HepG2 (cell line): ENCODE measurements around the gene CAMK4. TPM values are rescaled to one million over a fixed set of nuclear protein-coding genes. Genes with fewer than 3 reads are reported as not detected.
A peak's percentile ranks its signal among the peaks of the same experiment; 100 is the strongest.

Experiments used
- ARID5B ChIP-seq: IDR thresholded peaks from 2 replicates; pipeline ENCODE4 v1.4.0; 2020; ENCODE audit warnings: mild to moderate bottlenecking, missing genetic modification reagents
- HIVEP1 ChIP-seq: sonication (generic); formaldehyde crosslinking; IDR thresholded peaks from 2 replicates; pipeline ENCODE4 v1.4.0; 2020; ENCODE audit warnings: mild to moderate bottlenecking, missing genetic modification reagents
- PAF1 ChIP-seq: IDR thresholded peaks from 2 replicates; pipeline ENCODE4 v1.6.1; 2016; ENCODE audit warnings: missing genetic modification reagents, missing compliant biosample characterization
- SNAPC4 ChIP-seq: sonication (generic); formaldehyde crosslinking; IDR thresholded peaks from 2 replicates; pipeline ENCODE4 v1.4.0; 2020; ENCODE audit warnings: mild to moderate bottlenecking, missing genetic modification reagents
- ZBTB3 ChIP-seq: sonication (generic); formaldehyde crosslinking; IDR thresholded peaks from 2 replicates; pipeline ENCODE4 v1.4.0; 2020; ENCODE audit warnings: low read depth, mild to moderate bottlenecking, moderate library complexity, missing genetic modification reagents, borderline replicate concordance
- ZFP91 ChIP-seq: sonication (generic); formaldehyde crosslinking; IDR thresholded peaks from 2 replicates; pipeline ENCODE4 v1.9.0; 2022; ENCODE audit warnings: missing genetic modification reagents, mild to moderate bottlenecking, borderline replicate concordance
- ZNF121 ChIP-seq: sonication (generic); formaldehyde crosslinking; IDR thresholded peaks from 2 replicates; pipeline ENCODE4 v1.5.0; 2020; ENCODE audit warnings: mild to moderate bottlenecking, missing genetic modification reagents
- ZNF234 ChIP-seq: sonication (generic); formaldehyde crosslinking; conservative IDR thresholded peaks from 2 replicates; pipeline ENCODE4 v1.5.1; 2020; ENCODE audit warnings: mild to moderate bottlenecking, missing genetic modification reagents
- ZNF33A ChIP-seq: sonication (generic); formaldehyde crosslinking; IDR thresholded peaks from 2 replicates; pipeline ENCODE4 v1.5.1; 2020; ENCODE audit warnings: missing genetic modification reagents, mild to moderate bottlenecking, moderate library complexity, borderline replicate concordance
- ZNF563 ChIP-seq: sonication (generic); formaldehyde crosslinking; IDR thresholded peaks from 2 replicates; pipeline ENCODE4 v1.8.0; 2022; ENCODE audit warnings: mild to moderate bottlenecking, moderate library complexity, missing genetic modification reagents
- ZNF670 ChIP-seq: sonication (generic); formaldehyde crosslinking; IDR thresholded peaks from 2 replicates; pipeline ENCODE4 v1.8.0; 2022; ENCODE audit warnings: mild to moderate bottlenecking, missing genetic modification reagents, borderline replicate concordance
- ZNF7 ChIP-seq: IDR thresholded peaks from 2 replicates; pipeline ENCODE4 v1.6.1; 2016; ENCODE audit warnings: missing biosample characterization, missing genetic modification reagents
- polyA plus RNA-seq, 8 experiments: library from polyadenylated mRNA; depleted of rRNA in 3 of 8; stranded (reverse) in 7 of 8; unstranded in 1 of 8; fragments of >200 nt; fragmentation: Illumina TruSeq in 4 of 8; extraction: Trizol in 4 of 8; gene quantifications; 2 replicates each; pipeline versions ENCODE4 v1.2.1 to v1.2.3, GENCODE V29; 2011 to 2016; ENCODE audit warnings: low read depth in 4 of 8, missing spikeins in 1 of 8, mixed read lengths in 1 of 8; ENCODE audit not compliant: insufficient read depth in 1 of 8
- total RNA-seq, 5 experiments: library from RNA; depleted of rRNA; stranded (reverse); fragments of >200 nt; fragmentation: Illumina TruSeq; extraction: Trizol; gene quantifications; 2 replicates each; pipeline ENCODE4 v1.2.3, GENCODE V29; 2016; ENCODE audit warnings: low read depth in 1 of 5
- TF ChIP-seq, protein P1 (sequence below): IDR thresholded peaks from 2 replicates; pipeline ENCODE4 v1.6.1; 2016; ENCODE audit warnings: mild to moderate bottlenecking
- TF ChIP-seq, protein P2 (sequence below): sonication (generic); formaldehyde crosslinking; IDR thresholded peaks from 2 replicates; pipeline ENCODE4 v1.5.1; 2020; ENCODE audit warnings: mild to moderate bottlenecking, missing genetic modification reagents

CAMK4 gene
- total and polyA plus RNA-seq, 2 of the 13 experiments (the other 11 are each of a cell fraction or from before 2014, with no cell fraction given) = not detected

GRCh38 chr5:111404270-111404769, 180.1 kb downstream of the CAMK4 start (continued):
- no peak for TF ChIP-seq SNAPC4 (CRISPR knock-in tag)
- peak; percentile 98 for TF ChIP-seq ZNF7 (CRISPR knock-in tag)
- no peak for TF ChIP-seq HIVEP1
- no peak for TF ChIP-seq ZBTB3 (CRISPR knock-in tag)
- TF ChIP-seq ZNF563 (CRISPR knock-in tag) = no peak
- TF ChIP-seq ZNF33A (CRISPR knock-in tag) = no peak
- TF ChIP-seq, protein P1, sequence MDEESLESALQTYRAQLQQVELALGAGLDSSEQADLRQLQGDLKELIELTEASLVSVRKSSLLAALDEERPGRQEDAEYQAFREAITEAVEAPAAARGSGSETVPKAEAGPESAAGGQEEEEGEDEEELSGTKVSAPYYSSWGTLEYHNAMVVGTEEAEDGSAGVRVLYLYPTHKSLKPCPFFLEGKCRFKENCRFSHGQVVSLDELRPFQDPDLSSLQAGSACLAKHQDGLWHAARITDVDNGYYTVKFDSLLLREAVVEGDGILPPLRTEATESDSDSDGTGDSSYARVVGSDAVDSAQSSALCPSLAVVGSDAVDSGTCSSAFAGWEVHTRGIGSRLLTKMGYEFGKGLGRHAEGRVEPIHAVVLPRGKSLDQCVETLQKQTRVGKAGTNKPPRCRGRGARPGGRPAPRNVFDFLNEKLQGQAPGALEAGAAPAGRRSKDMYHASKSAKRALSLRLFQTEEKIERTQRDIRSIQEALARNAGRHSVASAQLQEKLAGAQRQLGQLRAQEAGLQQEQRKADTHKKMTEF (CRISPR knock-in tag) = peak; percentile 52; the same call in 1 of the 2 replicates
- no peak for TF ChIP-seq ZNF121 (CRISPR knock-in tag)
- TF ChIP-seq ARID5B (CRISPR knock-in tag) = peak; percentile 88
- no peak for TF ChIP-seq ZNF234
- peak; percentile 64; the same call in 1 of the 2 replicates for TF ChIP-seq ZNF670 (CRISPR knock-in tag)
- TF ChIP-seq, protein P2, sequence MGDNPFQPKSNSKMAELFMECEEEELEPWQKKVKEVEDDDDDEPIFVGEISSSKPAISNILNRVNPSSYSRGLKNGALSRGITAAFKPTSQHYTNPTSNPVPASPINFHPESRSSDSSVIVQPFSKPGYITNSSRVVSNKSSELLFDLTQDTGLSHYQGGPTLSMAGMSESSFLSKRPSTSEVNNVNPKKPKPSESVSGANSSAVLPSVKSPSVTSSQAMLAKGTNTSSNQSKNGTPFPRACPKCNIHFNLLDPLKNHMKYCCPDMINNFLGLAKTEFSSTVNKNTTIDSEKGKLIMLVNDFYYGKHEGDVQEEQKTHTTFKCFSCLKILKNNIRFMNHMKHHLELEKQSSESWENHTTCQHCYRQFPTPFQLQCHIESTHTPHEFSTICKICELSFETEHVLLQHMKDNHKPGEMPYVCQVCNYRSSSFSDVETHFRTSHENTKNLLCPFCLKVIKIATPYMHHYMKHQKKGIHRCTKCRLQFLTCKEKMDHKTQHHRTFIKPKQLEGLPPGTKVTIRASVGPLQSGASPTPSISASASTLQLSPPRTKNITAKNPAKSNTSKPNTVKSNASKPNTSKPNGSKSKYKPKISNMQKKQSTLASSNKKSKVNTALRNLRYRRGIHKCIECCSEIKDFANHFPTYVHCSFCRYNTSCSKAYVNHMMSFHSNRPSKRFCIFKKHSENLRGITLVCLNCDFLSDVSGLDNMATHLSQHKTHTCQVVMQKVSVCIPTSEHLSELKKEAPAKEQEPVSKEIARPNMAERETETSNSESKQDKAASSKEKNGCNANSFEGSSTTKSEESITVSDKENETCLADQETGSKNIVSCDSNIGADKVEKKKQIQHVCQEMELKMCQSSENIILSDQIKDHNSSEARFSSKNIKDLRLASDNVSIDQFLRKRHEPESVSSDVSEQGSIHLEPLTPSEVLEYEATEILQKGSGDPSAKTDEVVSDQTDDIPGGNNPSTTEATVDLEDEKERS = no peak
- TF ChIP-seq ZFP91 (CRISPR knock-in tag) = no peak
- no peak for TF ChIP-seq PAF1
